Sciatic nerve (tissue), 2 donors: Measurements from ENCODE around the gene PPP4R4. TPM values are rescaled to one million over a fixed set of nuclear protein-coding genes. Genes with fewer than 3 reads are reported as not detected.
A peak's percentile ranks its signal among the peaks of the same experiment; 100 is the strongest.
"Not testable (repeated sequence)": the region's sequence is repeated elsewhere in the genome, so short reads cannot be mapped to it uniquely, and the experiment has no call there.

ENCODE experiments used
- ATAC-seq: fragments of 200-7000 bp; cut with Tn5 transposase; one replicate; pipeline ENCODE4 v1.9.1; 2020; ENCODE audit warnings: mild to moderate bottlenecking, moderate library complexity
- DNase-seq: peaks from one replicate; pipeline ENCODE4 v3.0.0-alpha.2; 2020; ENCODE audit warnings: low spot score
- intact Hi-C: fragments of 100-400 bp; cut with DNase I; formaldehyde crosslinking; loops from one replicate; pipeline ENCODE4 v1.14.2; 2022
- total RNA-seq: library from RNA; stranded (reverse); fragmentation: NEBNext Ultra II Directional; extraction: Animal tissue kit (Norgen Biotek cat#: 25700); gene quantifications from one replicate; pipeline ENCODE4 v1.2.1, GENCODE V29; 2021
- donor health status: DM: no; HTN: no; CAD: no.
- donor health status: DM: no; HTN: no; CAD: no.

Gene PPP4R4
- total RNA-seq, 1 donor from 2014 or later, result 1.0 TPM

- intact Hi-C loops, result no loop called here
- DNase-seq (no peak), ATAC-seq (no peak)
Measured at GRCh38 chr14:94227029-94227428, 52.9 kb downstream of the PPP4R4 start.

GRCh38 chr14:94237046-94237445, 62.9 kb downstream of the PPP4R4 start:
- ATAC-seq, result no peak
- intact Hi-C loops, result no loop called here
- DNase-seq, result no peak

GRCh38 chr14:94237983-94238382, 63.9 kb downstream of the PPP4R4 start:
- ATAC-seq (no peak), DNase-seq (no peak)
- intact Hi-C loops, result no loop called here

GRCh38 chr14:94239406-94239805, 65.3 kb downstream of the PPP4R4 start:
- intact Hi-C loops, result no loop called here
- ATAC-seq, result no peak
- no peak for DNase-seq

GRCh38 chr14:94244182-94244581, 70.1 kb downstream of the PPP4R4 start:
- no peak for ATAC-seq
- intact Hi-C loops, result no loop called here

GRCh38 chr14:94264195-94264594, 90.1 kb downstream of the PPP4R4 start:
- ATAC-seq, result not testable (repeated sequence)

More at GRCh38 chr14:94244182-94244581, 70.1 kb downstream of the PPP4R4 start:
- no peak for DNase-seq

GRCh38 chr14:94267352-94267751, 93.2 kb downstream of the PPP4R4 start:
- intact Hi-C loops, result no loop called here
- DNase-seq (no peak), ATAC-seq (no peak)

More at GRCh38 chr14:94264195-94264594, 90.1 kb downstream of the PPP4R4 start:
- intact Hi-C loops, DNase-seq: not testable (repeated sequence)

- DNase-seq, intact Hi-C loops, ATAC-seq: not testable (repeated sequence)
Measured at GRCh38 chr14:94268582-94268981, 94.5 kb downstream of the PPP4R4 start.

GRCh38 chr14:94269156-94269555, 95.0 kb downstream of the PPP4R4 start:
- ATAC-seq (peak; percentile 78), DNase-seq (no peak)
- intact Hi-C loops, result no loop called here

GRCh38 chr14:94276898-94277561, 102.9 kb downstream of the PPP4R4 start:
- DNase-seq, ATAC-seq, intact Hi-C loops: not testable (repeated sequence)

- no peak for ATAC-seq
- intact Hi-C loops, result no loop called here
- no peak for DNase-seq
Measured at GRCh38 chr14:94278731-94279130, 104.6 kb downstream of the PPP4R4 start.

- intact Hi-C loops, result no loop called here
- ATAC-seq, result peak; percentile 68
- DNase-seq, result no peak
Measured at GRCh38 chr14:94282991-94283723, 109.0 kb downstream of the PPP4R4 start.

GRCh38 chr14:94284221-94284620, 110.1 kb downstream of the PPP4R4 start:
- intact Hi-C loops, result no loop called here
- ATAC-seq, result no peak
- no peak for DNase-seq

- intact Hi-C loops, result no loop called here
- ATAC-seq (no peak), DNase-seq (no peak)
Measured at GRCh38 chr14:94285158-94285557, 111.0 kb downstream of the PPP4R4 start.

GRCh38 chr14:94288610-94289465, 114.7 kb downstream of the PPP4R4 start:
- ATAC-seq, result no peak
- DNase-seq, result no peak
- intact Hi-C loops, result no loop called here

- DNase-seq, result no peak
- intact Hi-C loops, result no loop called here
- ATAC-seq, result no peak
Measured at GRCh38 chr14:94290197-94290596, 116.1 kb downstream of the PPP4R4 start.

- ATAC-seq, result no peak
- intact Hi-C loops, result no loop called here
Measured at GRCh38 chr14:94291159-94291905, 117.2 kb downstream of the PPP4R4 start.

GRCh38 chr14:94291906-94292525, 117.9 kb downstream of the PPP4R4 start:
- intact Hi-C loops, result no loop called here
- no peak for DNase-seq
- ATAC-seq, result no peak

More at GRCh38 chr14:94291159-94291905, 117.2 kb downstream of the PPP4R4 start:
- no peak for DNase-seq
